NB4 (cell line): ENCODE measurements around the gene RNF152.

ENCODE experiments used
- DNase-seq: peaks from one replicate; pipeline ENCODE4 v3.0.0; 2010; ENCODE audit warnings: low read depth
- H3K4me3 ChIP-seq: one replicate; pipeline ENCODE4 v1.5.1; 2011; ENCODE audit warnings: mild to moderate bottlenecking, low read depth, low read length, moderate library complexity
- CTCF ChIP-seq: IDR thresholded peaks from one replicate; pipeline ENCODE4 v1.5.1; 2012; ENCODE audit warnings: low read depth, low read length
- MYC ChIP-seq: IDR thresholded peaks from 2 replicates; pipeline ENCODE4 v1.6.1; 2011; ENCODE audit warnings: low read depth, low read length
- POLR2A ChIP-seq: IDR thresholded peaks from 2 replicates; pipeline ENCODE4 v1.6.1; 2011; ENCODE audit warnings: mild to moderate bottlenecking; ENCODE audit not compliant: insufficient read length; ENCODE audit errors: extremely low read depth
- TF ChIP-seq, protein P1 (sequence below): IDR thresholded peaks from 2 replicates; pipeline ENCODE4 v1.6.1; 2011; ENCODE audit warnings: low read depth, low read length

The RNF152 gene

GRCh38 chr18:61891894-61892293, 913 bp downstream of the RNF152 start:
- DNase-seq = no peak
- no peak overlapping the region for H3K4me3 ChIP-seq
- TF ChIP-seq POLR2A (no peak), MYC (no peak), CTCF (no peak)
- TF ChIP-seq, protein P1, sequence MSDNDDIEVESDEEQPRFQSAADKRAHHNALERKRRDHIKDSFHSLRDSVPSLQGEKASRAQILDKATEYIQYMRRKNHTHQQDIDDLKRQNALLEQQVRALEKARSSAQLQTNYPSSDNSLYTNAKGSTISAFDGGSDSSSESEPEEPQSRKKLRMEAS = no peak

GRCh38 chr18:61891271-61891670, 1.5 kb downstream of the RNF152 start:
- TF ChIP-seq POLR2A (no peak), MYC (no peak)
- no peak for DNase-seq
- no peak overlapping the region for H3K4me3 ChIP-seq

DNA sequence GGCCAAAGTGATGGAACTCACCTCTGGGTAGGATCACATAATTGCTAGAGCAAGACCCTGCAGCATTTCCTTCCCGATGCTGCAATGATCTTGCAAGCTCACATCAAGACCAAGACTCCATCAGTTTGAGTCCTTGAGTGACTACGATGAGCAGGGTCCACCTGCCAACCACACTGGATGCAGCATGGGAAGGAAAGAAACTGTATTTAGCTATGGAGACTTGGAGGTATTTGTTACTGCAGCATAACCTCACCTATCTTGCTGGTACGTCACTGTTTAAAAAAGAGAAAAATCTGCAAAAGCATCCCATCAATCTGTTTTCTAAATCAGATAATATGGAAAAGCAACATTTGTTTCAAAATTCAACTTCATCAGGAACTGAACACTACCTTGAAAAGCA, 2.5 kb downstream of the RNF152 start:
- H3K4me3 ChIP-seq = no peak overlapping the region
- TF ChIP-seq, protein P1 = no peak
- TF ChIP-seq MYC (no peak), POLR2A (no peak), CTCF (no peak)
- DNase-seq = no peak

- no peak for DNase-seq
- TF ChIP-seq CTCF (no peak), MYC (no peak), POLR2A (no peak)
- TF ChIP-seq, protein P1 = no peak
- no peak overlapping the region for H3K4me3 ChIP-seq
These were observed 3.3 kb downstream of the RNF152 start for GRCh38 chr18:61889541-61889940.

DNA sequence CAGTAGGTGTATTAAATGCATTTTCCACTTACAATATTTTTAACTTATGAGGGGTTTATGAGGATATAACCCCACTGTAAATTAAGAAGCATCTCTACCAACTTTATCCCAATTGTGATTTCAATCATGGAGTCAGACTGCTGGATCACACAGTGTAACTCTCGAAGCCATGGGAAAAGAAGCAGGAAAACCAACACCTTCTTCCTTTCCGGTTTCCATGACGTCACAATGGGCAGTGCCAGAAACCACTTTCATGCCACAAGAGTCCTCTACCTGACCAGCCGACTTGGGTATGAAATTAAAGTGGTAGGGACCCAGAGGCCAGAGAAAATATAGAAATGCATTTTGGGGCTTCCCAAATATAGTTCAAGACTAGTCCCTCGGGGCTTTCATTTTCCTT, 4.2 kb downstream of the RNF152 start:
- H3K4me3 ChIP-seq = no peak overlapping the region
- no peak for DNase-seq
- TF ChIP-seq, protein P1 = no peak
- no peak for TF ChIP-seq CTCF
- no peak for TF ChIP-seq POLR2A
- TF ChIP-seq MYC = no peak

DNA sequence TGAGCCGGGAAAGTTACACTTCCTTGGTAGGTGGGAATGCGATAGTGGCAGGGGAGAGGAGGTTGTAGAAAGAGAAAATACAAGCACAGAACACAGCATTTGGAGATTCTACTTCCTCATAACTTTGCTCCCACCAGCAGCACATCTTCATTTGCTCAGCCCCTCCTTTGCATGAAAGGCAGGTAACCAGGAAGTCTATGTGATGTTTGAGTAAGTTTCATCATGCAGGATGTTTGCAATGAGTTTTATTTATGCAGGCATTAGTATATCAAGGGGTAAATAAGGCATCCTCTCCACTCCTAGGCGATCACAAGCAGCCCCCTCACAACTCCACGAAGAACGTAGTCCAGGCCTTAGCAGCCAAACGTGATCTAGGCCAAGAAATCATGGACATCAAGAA, 5.0 kb downstream of the RNF152 start:
- DNase-seq = no peak
- H3K4me3 ChIP-seq = no peak overlapping the region
- TF ChIP-seq, protein P1 = no peak
- TF ChIP-seq MYC (no peak), CTCF (no peak), POLR2A (no peak)
